Measurements from ENCODE around the gene MTFR2.

The MTFR2 gene

GRCh38 chr6:136184738-136185137, 65.4 kb downstream of the MTFR2 start:
- no peak for DNase-seq (ENCODE audit: low read depth in 2 of 2)

- no peak for DNase-seq (ENCODE audit: low read depth in 2 of 2)
These were observed 68.2 kb downstream of the MTFR2 start for GRCh38 chr6:136181861-136182260.

GRCh38 chr6:136181512-136181833, 68.6 kb downstream of the MTFR2 start:
- no peak for DNase-seq (ENCODE audit: low read depth in 2 of 2)

Measured in stimulated activated CD8-positive, alpha-beta memory T cell treated with anti-CD3 and anti-CD28 coated beads, Interleukin-7, amount 100 ng/mL, for 1 hour (primary cell).